GM21423 (cell line): Measurements from ENCODE around the gene ADAMTS16.

Experiments used
- ATAC-seq: cut with Tn5 transposase; IDR thresholded peaks from one replicate; pipeline ENCODE4 v1.9.1; 2021; ENCODE audit warnings: mild to moderate bottlenecking, moderate library complexity; ENCODE audit not compliant: unreplicated experiment

Gene ADAMTS16

DNA sequence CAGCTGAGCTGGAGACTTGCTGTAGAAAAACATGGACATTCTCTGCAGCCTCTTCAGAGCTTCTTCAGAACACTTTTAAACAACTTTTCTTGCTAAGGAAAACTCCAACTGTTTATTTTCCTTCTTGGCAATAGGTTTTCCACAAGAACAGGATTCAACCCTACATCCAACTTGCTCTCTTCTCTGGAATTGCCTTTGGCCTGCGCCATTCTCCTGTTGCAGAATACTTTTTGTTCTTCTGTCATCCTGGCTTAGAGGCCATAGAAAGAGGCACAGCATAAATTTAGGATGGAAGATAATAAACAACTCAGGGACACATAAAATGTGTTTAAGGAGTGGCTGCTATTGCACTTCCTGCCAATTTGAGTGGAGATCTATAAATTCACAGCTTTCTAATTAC is 227.6 kb downstream of the ADAMTS16 start:
- ATAC-seq, result no peak

DNA sequence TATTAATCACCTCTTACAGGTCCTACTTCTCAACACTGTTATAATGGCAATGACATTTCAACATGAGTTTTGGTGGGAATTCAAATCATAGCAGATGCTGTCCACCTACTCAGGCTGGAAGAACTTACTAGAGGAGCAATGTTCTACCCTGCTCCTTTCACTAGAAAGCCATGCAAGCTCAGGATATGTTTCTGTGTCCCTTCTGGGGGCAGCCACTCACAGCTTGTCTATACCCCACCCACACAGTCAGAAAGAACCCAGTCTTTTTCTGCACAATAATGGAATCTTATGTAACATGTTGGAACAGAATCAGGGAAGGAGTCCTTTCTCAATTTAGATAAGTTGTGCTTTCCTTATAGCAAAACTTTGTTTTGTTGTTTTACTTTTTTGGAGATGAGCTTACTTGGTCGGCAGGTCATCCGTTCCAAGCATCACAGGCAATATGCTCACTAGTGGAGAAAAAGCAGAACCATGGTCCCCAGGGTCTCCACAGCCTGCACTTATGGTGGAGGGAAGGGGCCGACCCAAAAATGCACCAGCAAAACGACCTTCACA is 229.0 kb downstream of the ADAMTS16 start:
- ATAC-seq, result no peak
